WI38 (cell line): ENCODE measurements around the gene LRRC15.

ENCODE experiments used
- H3K4me3 ChIP-seq: 2 replicates; pipeline ENCODE4 v1.5.1; 2011; ENCODE audit warnings: low read depth, mild to moderate bottlenecking, control low read depth, low read length
- CTCF ChIP-seq: IDR thresholded peaks from 2 replicates; pipeline ENCODE4 v1.5.1; 2012; ENCODE audit warnings: low read depth, mild to moderate bottlenecking, control low read depth, low read length

The LRRC15 gene

DNA sequence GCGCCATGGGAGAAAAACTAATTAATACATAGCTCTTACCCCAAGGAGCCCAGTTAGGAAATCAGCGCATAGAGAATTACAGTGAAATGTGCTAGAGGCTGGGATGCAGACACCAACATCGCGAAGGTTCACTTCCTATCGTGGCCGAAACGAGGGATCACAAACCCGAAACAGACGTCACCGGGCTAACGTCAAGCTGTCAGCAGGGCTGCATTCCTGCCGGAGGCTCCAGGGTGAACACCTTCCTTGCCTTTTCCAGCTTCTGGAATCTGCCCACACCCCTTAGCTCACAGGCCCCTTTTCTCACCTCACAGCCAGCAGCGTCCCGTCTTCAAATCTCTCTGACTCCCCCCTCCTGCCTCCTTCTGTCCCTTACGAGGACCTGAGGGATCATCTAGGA, 16.5 kb upstream of the LRRC15 start:
- no peak for TF ChIP-seq CTCF
- H3K4me3 ChIP-seq = no peak overlapping the region

GRCh38 chr3:194384569-194385001, 15.0 kb upstream of the LRRC15 start:
- no peak overlapping the region for H3K4me3 ChIP-seq
- TF ChIP-seq CTCF = no peak

DNA sequence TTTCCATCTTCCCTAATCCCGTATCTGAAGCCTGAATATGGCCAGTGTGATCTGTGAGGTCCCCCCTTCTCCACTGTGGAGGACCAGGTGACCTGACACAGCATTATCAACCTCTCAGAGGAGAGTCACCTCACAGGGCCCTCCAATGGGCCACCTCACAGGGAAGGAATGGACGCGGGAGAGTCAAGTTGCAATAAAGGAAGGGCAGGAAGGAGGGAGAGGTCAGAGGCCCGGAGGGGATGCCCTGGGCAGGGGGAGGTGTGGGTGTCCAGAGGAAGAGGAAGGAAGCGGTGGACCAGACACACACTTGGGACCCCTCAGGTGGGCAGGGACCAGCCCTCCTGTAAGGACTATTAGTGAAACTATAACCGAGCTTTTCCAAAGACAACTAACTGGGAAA, 14.6 kb upstream of the LRRC15 start:
- no peak for TF ChIP-seq CTCF
- H3K4me3 ChIP-seq = no peak overlapping the region

- no peak overlapping the region for H3K4me3 ChIP-seq
- no peak for TF ChIP-seq CTCF
Measured at GRCh38 chr3:194383276-194383940, 13.9 kb upstream of the LRRC15 start.

GRCh38 chr3:194382892-194383223, 13.3 kb upstream of the LRRC15 start:
- TF ChIP-seq CTCF = no peak
- H3K4me3 ChIP-seq = no peak overlapping the region

DNA sequence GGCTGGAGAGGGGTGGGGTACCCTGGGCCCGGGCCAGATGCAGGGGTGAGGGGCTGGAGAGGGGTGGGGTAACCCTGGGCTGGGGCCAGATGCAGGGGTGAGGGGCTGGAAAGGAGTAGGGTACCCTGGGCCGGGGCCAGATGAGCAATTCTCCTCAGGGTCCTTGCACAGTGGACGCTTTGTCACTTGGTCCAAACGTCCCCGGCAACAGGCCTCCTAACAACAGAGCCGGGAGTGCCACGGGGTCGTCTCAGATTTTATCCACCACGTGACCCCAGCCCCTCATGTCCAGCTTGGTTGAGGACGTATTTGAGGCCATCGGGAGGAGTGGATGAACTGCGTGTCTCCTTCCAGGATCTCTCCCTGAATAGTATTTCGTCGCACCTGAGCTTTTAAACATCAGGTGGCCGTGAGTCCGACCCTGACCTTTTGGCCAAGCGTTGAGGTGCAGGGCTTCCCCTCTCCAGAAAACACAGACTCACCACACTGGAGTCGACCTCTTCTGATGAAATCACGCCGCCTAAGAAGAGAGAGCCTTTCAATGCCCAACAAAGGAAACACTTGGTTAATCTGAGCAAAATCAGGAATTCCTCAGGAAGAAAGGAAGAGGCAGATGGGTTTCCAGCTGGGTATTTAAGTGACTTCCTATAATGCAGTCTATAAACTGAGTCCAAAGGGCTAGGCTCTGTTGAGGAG, 12.8 kb upstream of the LRRC15 start:
- no peak for TF ChIP-seq CTCF
- H3K4me3 ChIP-seq = no peak overlapping the region

GRCh38 chr3:194381460-194381875, 11.9 kb upstream of the LRRC15 start:
- no peak for TF ChIP-seq CTCF

More at GRCh38 chr3:194381460-194381875, 11.9 kb upstream of the LRRC15 start:
- H3K4me3 ChIP-seq = peak overlapping the region; percentile 31; the same call in 1 of the 2 replicates
